Suprapubic skin (tissue), 3 donors: ENCODE data around the gene GREM2.

Experiments used
- EP300 ChIP-seq: sonication (generic); formaldehyde crosslinking; IDR thresholded peaks from one replicate; pipeline ENCODE4 v1.6.1; 2017; ENCODE audit warnings: antibody characterized with exemption
- POLR2A ChIP-seq, 2 donors: fragments of 450-650 bp; IDR thresholded peaks; one replicate each; pipeline ENCODE4 v1.6.1; 2017; ENCODE audit warnings: antibody characterized with exemption in 2 of 2, mild to moderate bottlenecking in 2 of 2, moderate library complexity in 2 of 2
- TF ChIP-seq, protein P1 (sequence below), 2 donors: fragments of 200-600 bp in 1 of 2; fragments of 450-650 bp in 1 of 2; sonication (generic) in 1 of 2; IDR thresholded peaks; one replicate each; pipeline ENCODE4 v1.5.1; 2016 to 2019; ENCODE audit warnings: antibody characterized with exemption in 2 of 2, mild to moderate bottlenecking in 1 of 2, moderate library complexity in 1 of 2

DNA sequence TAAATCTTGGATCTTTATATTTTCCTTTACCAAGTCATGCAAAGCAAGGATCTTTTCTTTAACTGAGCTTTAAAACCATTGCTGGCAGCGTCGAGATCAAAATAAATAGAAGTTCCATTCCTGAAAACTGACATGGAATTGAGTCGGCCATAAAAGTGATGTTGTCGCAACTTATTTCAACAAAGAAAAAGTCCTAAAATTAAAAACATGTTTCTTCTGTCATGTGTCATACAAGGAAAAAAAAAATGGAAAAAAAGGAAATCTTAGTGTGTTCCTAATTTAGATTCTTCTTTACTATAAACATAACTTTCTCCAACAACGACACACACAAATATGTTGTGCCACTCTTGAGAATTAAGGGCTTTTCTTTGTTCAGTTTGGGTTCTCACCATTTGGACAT, 34.9 kb downstream of the GREM2 start:
- TF ChIP-seq POLR2A (IDR thresholded peaks at IDR 0.05) = no peak
- TF ChIP-seq, protein P1, sequence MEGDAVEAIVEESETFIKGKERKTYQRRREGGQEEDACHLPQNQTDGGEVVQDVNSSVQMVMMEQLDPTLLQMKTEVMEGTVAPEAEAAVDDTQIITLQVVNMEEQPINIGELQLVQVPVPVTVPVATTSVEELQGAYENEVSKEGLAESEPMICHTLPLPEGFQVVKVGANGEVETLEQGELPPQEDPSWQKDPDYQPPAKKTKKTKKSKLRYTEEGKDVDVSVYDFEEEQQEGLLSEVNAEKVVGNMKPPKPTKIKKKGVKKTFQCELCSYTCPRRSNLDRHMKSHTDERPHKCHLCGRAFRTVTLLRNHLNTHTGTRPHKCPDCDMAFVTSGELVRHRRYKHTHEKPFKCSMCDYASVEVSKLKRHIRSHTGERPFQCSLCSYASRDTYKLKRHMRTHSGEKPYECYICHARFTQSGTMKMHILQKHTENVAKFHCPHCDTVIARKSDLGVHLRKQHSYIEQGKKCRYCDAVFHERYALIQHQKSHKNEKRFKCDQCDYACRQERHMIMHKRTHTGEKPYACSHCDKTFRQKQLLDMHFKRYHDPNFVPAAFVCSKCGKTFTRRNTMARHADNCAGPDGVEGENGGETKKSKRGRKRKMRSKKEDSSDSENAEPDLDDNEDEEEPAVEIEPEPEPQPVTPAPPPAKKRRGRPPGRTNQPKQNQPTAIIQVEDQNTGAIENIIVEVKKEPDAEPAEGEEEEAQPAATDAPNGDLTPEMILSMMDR (IDR thresholded peaks at IDR 0.05) = no peak
- TF ChIP-seq EP300 = no peak
